ENCODE results near the gene MITF. TPM values are rescaled to one million over a fixed set of nuclear protein-coding genes. Genes with fewer than 3 reads are reported as not detected.
"Not testable (repeated sequence)": the region's sequence is repeated elsewhere in the genome, so short reads cannot be mapped to it uniquely, and the experiment has no call there.

MITF gene
- total RNA-seq, 4 donors from 2014 or later: 13.7 to 39.0 (median 27.4) TPM

GRCh38 chr3:69901802-69902201, 162.5 kb downstream of the MITF start:
- DNase-seq (ENCODE audit: low spot score): no peak
- ATAC-seq (ENCODE audit: low FRiP score): no peak
- no peak for TF ChIP-seq CTCF (IDR thresholded peaks at IDR 0.05)

GRCh38 chr3:69902386-69902785, 163.1 kb downstream of the MITF start:
- DNase-seq (ENCODE audit: low spot score): no peak
- no peak for ATAC-seq (ENCODE audit: low FRiP score)
- no peak for TF ChIP-seq CTCF (IDR thresholded peaks at IDR 0.05)

GRCh38 chr3:69906351-69906966, 167.2 kb downstream of the MITF start:
- no peak for TF ChIP-seq CTCF (IDR thresholded peaks at IDR 0.05)
- ATAC-seq (ENCODE audit: low FRiP score): no peak

GRCh38 chr3:69907554-69907953, 168.3 kb downstream of the MITF start:
- TF ChIP-seq CTCF (IDR thresholded peaks at IDR 0.05): no peak
- ATAC-seq (ENCODE audit: low FRiP score) (no peak), DNase-seq (ENCODE audit: low spot score) (no peak)

More at GRCh38 chr3:69906351-69906966, 167.2 kb downstream of the MITF start:
- DNase-seq (ENCODE audit: low spot score): no peak

- not testable (repeated sequence) for ATAC-seq (ENCODE audit: low FRiP score); DNase-seq (ENCODE audit: low spot score)
These were observed 170.6 kb downstream of the MITF start for GRCh38 chr3:69909859-69910258.

- no peak for DNase-seq (ENCODE audit: low spot score)
- ATAC-seq (ENCODE audit: low FRiP score): no peak
- no peak for TF ChIP-seq CTCF (IDR thresholded peaks at IDR 0.05)
These were observed 174.2 kb downstream of the MITF start for GRCh38 chr3:69913422-69913821.

GRCh38 chr3:69914395-69914794, 175.1 kb downstream of the MITF start:
- TF ChIP-seq CTCF (IDR thresholded peaks at IDR 0.05): no peak
- DNase-seq (ENCODE audit: low spot score): no peak
- no peak for ATAC-seq (ENCODE audit: low FRiP score)

All from omental fat pad (tissue), 4 donors.